IMR-90 (cell line): Measurements from ENCODE around the gene AAR2. TPM values are rescaled to one million over a fixed set of nuclear protein-coding genes. Genes with fewer than 3 reads are reported as not detected.

Experiments
- ATAC-seq: fragments of 200-7000 bp; cut with Tn5 transposase; 2 replicates; pipeline ENCODE4 v1.9.1; 2020; ENCODE audit warnings: low read depth, mild to moderate bottlenecking, moderate library complexity
- BruUV-seq: library from RNA; stranded (reverse); fragments of 400-500 nt; replicated peaks from 2 replicates; lab custom pipeline; 2021; lab: Mats Ljungman, UMichigan
- CTCF ChIA-PET: fragments of 300-600 bp; formaldehyde crosslinking; extraction: SDS; loops from one replicate; lab custom pipeline; 2021; ENCODE audit warnings: antibody characterized with exemption; lab: Yijun Ruan, JAX
- POLR2A ChIA-PET: fragments of 300-600 bp; sonication (Branson Sonifier 250); formaldehyde crosslinking; loops from one replicate; lab custom pipeline; 2022; ENCODE audit warnings: antibody characterized with exemption; ENCODE audit not compliant: unreplicated experiment; lab: Charles Lee
- DNase-seq: peaks from one replicate; pipeline ENCODE4 v3.0.0; 2013
- H2AFZ ChIP-seq: replicated peaks from 2 replicates; pipeline ENCODE3; 2013; ENCODE audit warnings: low read length, mild to moderate bottlenecking; ENCODE audit not compliant: poor library complexity
- H2AK5ac ChIP-seq: 2 replicates; pipeline ENCODE4 v1.6.1; 2013; ENCODE audit warnings: low read depth, low read length, inconsistent platforms
- H2AK9ac ChIP-seq: replicated peaks from 2 replicates; pipeline ENCODE3; 2013; ENCODE audit warnings: mild to moderate bottlenecking, low read depth, low read length, moderate library complexity; ENCODE audit not compliant: poor library complexity
- H2BK120ac ChIP-seq: 2 replicates; pipeline ENCODE4 v1.6.1; 2013; ENCODE audit warnings: low read depth, low read length, inconsistent platforms
- H2BK15ac ChIP-seq: 3 replicates; pipeline ENCODE4 v1.6.1; 2013; ENCODE audit warnings: low read depth, low read length, inconsistent platforms
- H2BK20ac ChIP-seq: 2 replicates; pipeline ENCODE4 v1.6.1; 2013; ENCODE audit warnings: low read depth, mild to moderate bottlenecking, inconsistent platforms, low read length, moderate library complexity
- H2BK5ac ChIP-seq: 2 replicates; pipeline ENCODE4 v1.6.1; 2013; ENCODE audit warnings: mild to moderate bottlenecking, low read depth, low read length, inconsistent platforms; ENCODE audit not compliant: poor library complexity, severe bottlenecking
- H3K14ac ChIP-seq: replicated peaks from 2 replicates; pipeline ENCODE4 v1.6.1; 2013; ENCODE audit warnings: low read depth, low read length, inconsistent platforms
- H3K18ac ChIP-seq: 2 replicates; pipeline ENCODE4 v1.6.1; 2013; ENCODE audit warnings: low read depth, low read length, control low read depth
- H3K23ac ChIP-seq: 2 replicates; pipeline ENCODE4 v1.6.1; 2013; ENCODE audit warnings: low read depth, low read length, inconsistent platforms
- H3K27ac ChIP-seq: 2 replicates; pipeline ENCODE4 v1.5.1; 2013; ENCODE audit warnings: mild to moderate bottlenecking, control low read depth, low read length; ENCODE audit not compliant: insufficient read depth
- H3K27me3 ChIP-seq: 2 replicates; pipeline ENCODE4 v1.6.1; 2013; ENCODE audit warnings: low read length; ENCODE audit not compliant: control insufficient read depth, insufficient read depth
- H3K36me3 ChIP-seq: 2 replicates; pipeline ENCODE4 v1.6.1; 2013; ENCODE audit warnings: low read length, mixed read lengths; ENCODE audit not compliant: control insufficient read depth, insufficient read depth
- H3K4ac ChIP-seq: 2 replicates; pipeline ENCODE4 v1.6.1; 2013; ENCODE audit warnings: low read depth, low read length, inconsistent platforms
- H3K4me1 ChIP-seq: 2 replicates; pipeline ENCODE4 v1.6.1; 2013; ENCODE audit warnings: low read length, mixed read lengths; ENCODE audit not compliant: control insufficient read depth, insufficient read depth
- H3K4me2 ChIP-seq: 2 replicates; pipeline ENCODE4 v1.6.1; 2013; ENCODE audit warnings: low read depth, mild to moderate bottlenecking, control low read depth, low read length, moderate library complexity
- H3K4me3 ChIP-seq: 2 replicates; pipeline ENCODE4 v1.5.1; 2013; ENCODE audit warnings: low read depth, mild to moderate bottlenecking, control low read depth, low read length, moderate library complexity; ENCODE audit not compliant: insufficient read depth
- H3K56ac ChIP-seq: 2 replicates; pipeline ENCODE4 v1.6.1; 2013; ENCODE audit warnings: low read length, inconsistent platforms; ENCODE audit not compliant: insufficient read depth; ENCODE audit errors: extremely low read depth
- H3K79me1 ChIP-seq, 2 experiments: 2 replicates each; pipeline ENCODE4 v1.6.1; 2013; ENCODE audit warnings: low read length in 2 of 2, inconsistent platforms in 1 of 2, low read depth in 1 of 2
- H3K9ac ChIP-seq: 2 replicates; pipeline ENCODE4 v1.6.1; 2013; ENCODE audit warnings: low read depth, low read length, control low read depth
- H3K9me1 ChIP-seq: 2 replicates; pipeline ENCODE4 v1.6.1; 2013; ENCODE audit warnings: low read length, inconsistent platforms; ENCODE audit not compliant: insufficient read depth
- H3K9me3 ChIP-seq: 2 replicates; pipeline ENCODE4 v1.6.1; 2013; ENCODE audit warnings: low read length; ENCODE audit not compliant: control insufficient read depth, insufficient read depth
- H4K20me1 ChIP-seq: 2 replicates; pipeline ENCODE4 v1.6.1; 2013; ENCODE audit warnings: low read length, inconsistent platforms; ENCODE audit not compliant: insufficient read depth
- H4K5ac ChIP-seq: 2 replicates; pipeline ENCODE4 v1.6.1; 2013; ENCODE audit warnings: mild to moderate bottlenecking, low read depth, low read length, control low read depth
- H4K8ac ChIP-seq, 2 experiments: 2 replicates each; pipeline ENCODE4 v1.6.1; 2013; ENCODE audit warnings: low read depth in 2 of 2, low read length in 2 of 2, control low read depth in 1 of 2, inconsistent platforms in 1 of 2
- H4K91ac ChIP-seq: 2 replicates; pipeline ENCODE4 v1.6.1; 2013; ENCODE audit warnings: low read depth, low read length, inconsistent platforms; ENCODE audit not compliant: insufficient read depth
- BHLHE40 ChIP-seq: fragments of 150-350 bp; IDR thresholded peaks from 2 replicates; pipeline ENCODE4 v1.6.1; 2016; ENCODE audit warnings: mild to moderate bottlenecking, low read depth, low read length
- CEBPB ChIP-seq: IDR thresholded peaks from 2 replicates; pipeline ENCODE4 v1.6.1; 2012; ENCODE audit warnings: low read depth, low read length, improper control_type of control experiment
- CHD1 ChIP-seq: IDR thresholded peaks from 2 replicates; pipeline ENCODE4 v1.6.1; 2012; ENCODE audit warnings: low read depth, low read length, improper control_type of control experiment
- FOS ChIP-seq: fragments of 150-350 bp; IDR thresholded peaks from 2 replicates; pipeline ENCODE4 v1.6.1; 2016; ENCODE audit warnings: low read depth, low read length
- MAFK ChIP-seq: IDR thresholded peaks from 2 replicates; pipeline ENCODE4 v1.6.1; 2012; ENCODE audit warnings: low read depth, low read length, improper control_type of control experiment
- MAZ ChIP-seq: IDR thresholded peaks from 2 replicates; pipeline ENCODE4 v1.6.1; 2012; ENCODE audit warnings: low read depth, mild to moderate bottlenecking, low read length, improper control_type of control experiment, moderate library complexity, borderline replicate concordance
- MXI1 ChIP-seq: IDR thresholded peaks from 2 replicates; pipeline ENCODE4 v1.6.1; 2012; ENCODE audit warnings: low read depth, mild to moderate bottlenecking, low read length, moderate library complexity, borderline replicate concordance
- NFE2L2 ChIP-seq: fragments of 150-350 bp; IDR thresholded peaks from 2 replicates; pipeline ENCODE4 v1.6.1; 2016; ENCODE audit warnings: low read depth, mild to moderate bottlenecking, low read length
- POLR2A ChIP-seq: IDR thresholded peaks from 2 replicates; pipeline ENCODE4 v1.6.1; 2012; ENCODE audit warnings: mild to moderate bottlenecking, low read depth, low read length
- RAD21 ChIP-seq: IDR thresholded peaks from 2 replicates; pipeline ENCODE4 v1.6.1; 2012; ENCODE audit warnings: low read length, improper control_type of control experiment
- RCOR1 ChIP-seq: IDR thresholded peaks from 2 replicates; pipeline ENCODE4 v1.6.1; 2012; ENCODE audit warnings: mild to moderate bottlenecking, low read length, improper control_type of control experiment; ENCODE audit not compliant: insufficient replicate concordance
- RFX5 ChIP-seq: IDR thresholded peaks from 2 replicates; pipeline ENCODE4 v1.8.0; 2012; ENCODE audit warnings: low read depth, mild to moderate bottlenecking, low read length, moderate library complexity
- SMC3 ChIP-seq: fragments of 150-350 bp; IDR thresholded peaks from 2 replicates; pipeline ENCODE4 v1.6.1; 2016; ENCODE audit warnings: low read depth, mild to moderate bottlenecking, antibody characterized with exemption, low read length, moderate library complexity
- WGBS, 2 experiments: methylation state at CpG; one replicate each; pipeline versions ENCODE4 v1.1.5 to v1.1.7; 2013; ENCODE audit warnings: missing lambda C conversion rate in 2 of 2; ENCODE audit not compliant: insufficient read length in 1 of 2; ENCODE audit errors: extremely low coverage in 2 of 2; 5-methylcytosine and 5-hydroxymethylcytosine counted together
- dilution Hi-C: fragments of 300-500 bp; cut with HindIII; formaldehyde crosslinking; loops from one replicate; pipeline ENCODE4 v1.14.3; 2018; ENCODE audit warnings: low sequenced_read_pairs; ENCODE audit not compliant: unreplicated experiment
- in situ Hi-C: fragments of 300-500 bp; cut with MboI; formaldehyde crosslinking; loops from 3 replicates; pipeline ENCODE4 v1.14.3; 2019; ENCODE audit warnings: low sequenced_read_pairs, inconsistent platforms, mixed read lengths
- intact Hi-C: fragments of 100-400 bp; cut with micrococcal nuclease; formaldehyde crosslinking; loops from 2 replicates; pipeline ENCODE4 v1.10.0; 2022
- polyA plus RNA-seq, 3 experiments: library from polyadenylated mRNA; depleted of rRNA; stranded (reverse); fragments of >200 nt; gene quantifications; 2 replicates each; pipeline ENCODE4 v1.2.3, GENCODE V29; 2012; ENCODE audit warnings: low replicate concordance in 1 of 3
- total RNA-seq: library from RNA; depleted of rRNA; stranded (reverse); fragments of >200 nt; gene quantifications from 2 replicates; pipeline ENCODE4 v1.2.3, GENCODE V29; 2012
- TF ChIP-seq, protein P1 (sequence below): fragments of 150-350 bp; IDR thresholded peaks from 2 replicates; pipeline ENCODE4 v1.6.1; 2017; ENCODE audit warnings: mild to moderate bottlenecking, antibody characterized with exemption, low read length, low read depth
- TF ChIP-seq, protein P2 (sequence below): conservative IDR thresholded peaks from 2 replicates; pipeline ENCODE4 v1.5.1; 2012; ENCODE audit warnings: mild to moderate bottlenecking, low read depth, low read length, improper control_type of control experiment
- TF ChIP-seq, protein P3 (sequence below): fragments of 150-350 bp; IDR thresholded peaks from 2 replicates; pipeline ENCODE4 v1.6.1; 2016; ENCODE audit warnings: low read depth, mild to moderate bottlenecking, low read length, moderate library complexity, borderline replicate concordance

The AAR2 gene
- total and polyA plus RNA-seq, 2 of the 4 experiments (the other 2 are of a cell fraction): 28.2 to 35.8 TPM

DNA sequence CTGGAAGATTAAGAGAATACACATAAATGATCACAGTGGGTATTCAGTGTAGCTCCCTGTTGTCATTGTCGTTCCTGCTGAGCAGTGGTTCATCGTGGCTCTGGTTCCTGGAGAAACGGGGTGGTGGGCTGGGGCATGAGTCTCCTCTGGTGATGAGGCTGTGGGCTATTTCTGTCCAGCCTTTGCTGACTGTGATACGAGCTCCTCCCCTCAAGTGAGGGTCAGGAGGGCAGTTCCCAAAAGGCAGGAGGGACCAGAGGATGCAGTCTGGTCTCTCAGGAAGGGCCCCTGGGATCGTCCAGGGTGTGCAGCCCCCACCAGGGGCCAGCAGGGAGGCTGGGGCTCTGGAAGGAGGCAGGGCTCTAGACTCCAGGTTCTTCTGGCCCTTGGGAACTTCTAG is 38.7 kb downstream of the AAR2 start:
- 31% methylated on average over 3 of the region's 5 CpGs; no CpG with 5 or more reads in 1 of the 2 experiments for WGBS, 2 experiments
- intact Hi-C loops: no loop called here
- H3K4me3 ChIP-seq: no peak overlapping the region
- H3K18ac ChIP-seq: no peak overlapping the region
- no peak overlapping the region for H2AFZ ChIP-seq
- no peaks in the 10 kb centered on the region for H3K9me3 ChIP-seq
- H2BK120ac ChIP-seq: no peak overlapping the region
- no peak overlapping the region for H4K5ac ChIP-seq
- H3K56ac ChIP-seq: no peak overlapping the region
- no peaks in the 10 kb centered on the region for H4K20me1 ChIP-seq
- no peak overlapping the region for H3K27ac ChIP-seq
- no TSS peak for BruUV-seq
- ChIA-PET CTCF (no interaction called here), POLR2A (no interaction called here)
- H2BK15ac ChIP-seq: no peak overlapping the region
- no peak overlapping the region for H2BK20ac ChIP-seq
- no peaks in the 10 kb centered on the region for H3K4me1 ChIP-seq
- H3K9me1 ChIP-seq: no peaks in the 10 kb centered on the region
- TF ChIP-seq CEBPB: no peak
- TF ChIP-seq RFX5: no peak
- no peak for TF ChIP-seq SMC3
- no peak for TF ChIP-seq MXI1
- TF ChIP-seq, protein P1, sequence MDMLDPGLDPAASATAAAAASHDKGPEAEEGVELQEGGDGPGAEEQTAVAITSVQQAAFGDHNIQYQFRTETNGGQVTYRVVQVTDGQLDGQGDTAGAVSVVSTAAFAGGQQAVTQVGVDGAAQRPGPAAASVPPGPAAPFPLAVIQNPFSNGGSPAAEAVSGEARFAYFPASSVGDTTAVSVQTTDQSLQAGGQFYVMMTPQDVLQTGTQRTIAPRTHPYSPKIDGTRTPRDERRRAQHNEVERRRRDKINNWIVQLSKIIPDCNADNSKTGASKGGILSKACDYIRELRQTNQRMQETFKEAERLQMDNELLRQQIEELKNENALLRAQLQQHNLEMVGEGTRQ: no peak
- no peak for TF ChIP-seq BHLHE40
- TF ChIP-seq, protein P2, sequence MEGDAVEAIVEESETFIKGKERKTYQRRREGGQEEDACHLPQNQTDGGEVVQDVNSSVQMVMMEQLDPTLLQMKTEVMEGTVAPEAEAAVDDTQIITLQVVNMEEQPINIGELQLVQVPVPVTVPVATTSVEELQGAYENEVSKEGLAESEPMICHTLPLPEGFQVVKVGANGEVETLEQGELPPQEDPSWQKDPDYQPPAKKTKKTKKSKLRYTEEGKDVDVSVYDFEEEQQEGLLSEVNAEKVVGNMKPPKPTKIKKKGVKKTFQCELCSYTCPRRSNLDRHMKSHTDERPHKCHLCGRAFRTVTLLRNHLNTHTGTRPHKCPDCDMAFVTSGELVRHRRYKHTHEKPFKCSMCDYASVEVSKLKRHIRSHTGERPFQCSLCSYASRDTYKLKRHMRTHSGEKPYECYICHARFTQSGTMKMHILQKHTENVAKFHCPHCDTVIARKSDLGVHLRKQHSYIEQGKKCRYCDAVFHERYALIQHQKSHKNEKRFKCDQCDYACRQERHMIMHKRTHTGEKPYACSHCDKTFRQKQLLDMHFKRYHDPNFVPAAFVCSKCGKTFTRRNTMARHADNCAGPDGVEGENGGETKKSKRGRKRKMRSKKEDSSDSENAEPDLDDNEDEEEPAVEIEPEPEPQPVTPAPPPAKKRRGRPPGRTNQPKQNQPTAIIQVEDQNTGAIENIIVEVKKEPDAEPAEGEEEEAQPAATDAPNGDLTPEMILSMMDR: no peak
- TF ChIP-seq NFE2L2: no peak
- no peak for TF ChIP-seq MAFK
- TF ChIP-seq CHD1: no peak
- no peak for TF ChIP-seq RAD21
- no peak for TF ChIP-seq POLR2A
- no peak for TF ChIP-seq MAZ
- no peak for TF ChIP-seq RCOR1
- no peak for TF ChIP-seq FOS
- TF ChIP-seq, protein P3, sequence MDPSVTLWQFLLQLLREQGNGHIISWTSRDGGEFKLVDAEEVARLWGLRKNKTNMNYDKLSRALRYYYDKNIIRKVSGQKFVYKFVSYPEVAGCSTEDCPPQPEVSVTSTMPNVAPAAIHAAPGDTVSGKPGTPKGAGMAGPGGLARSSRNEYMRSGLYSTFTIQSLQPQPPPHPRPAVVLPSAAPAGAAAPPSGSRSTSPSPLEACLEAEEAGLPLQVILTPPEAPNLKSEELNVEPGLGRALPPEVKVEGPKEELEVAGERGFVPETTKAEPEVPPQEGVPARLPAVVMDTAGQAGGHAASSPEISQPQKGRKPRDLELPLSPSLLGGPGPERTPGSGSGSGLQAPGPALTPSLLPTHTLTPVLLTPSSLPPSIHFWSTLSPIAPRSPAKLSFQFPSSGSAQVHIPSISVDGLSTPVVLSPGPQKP: no peak
- H3K4me2 ChIP-seq: no peak overlapping the region
- H2AK9ac ChIP-seq: no peak overlapping the region
- no peaks in the 10 kb centered on the region for H3K79me1 ChIP-seq
- no peak overlapping the region for H3K9ac ChIP-seq
- H4K8ac ChIP-seq: no peak overlapping the region
- no peak overlapping the region for H3K14ac ChIP-seq
- no peaks in the 10 kb centered on the region for H3K36me3 ChIP-seq
- H2AK5ac ChIP-seq: no peak overlapping the region
- no peak overlapping the region for H2BK5ac ChIP-seq
- dilution Hi-C loops: no loop called here
- DNase-seq (no peak), ATAC-seq (no peak)
- H4K91ac ChIP-seq: no peak overlapping the region
- no peak overlapping the region for H3K23ac ChIP-seq
- in situ Hi-C loops: no loop called here
- no peak overlapping the region for H3K4ac ChIP-seq
- peaks cover 63% of the 10 kb centered on the region for H3K27me3 ChIP-seq
